Esophagus squamous epithelium (tissue), 4 donors: ENCODE results near the gene CDKAL1.

Source experiments
- POLR2A ChIP-seq, 4 donors: fragments of 450-650 bp; IDR thresholded peaks; one replicate each; pipeline ENCODE4 v1.6.1; 2017; ENCODE audit warnings: antibody characterized with exemption in 4 of 4, mild to moderate bottlenecking in 4 of 4, moderate library complexity in 3 of 4
- TF ChIP-seq, protein P1 (sequence below), 6 experiments: fragments of 450-650 bp in 4 of 6; fragments of 200-600 bp in 2 of 6; sonication (generic) in 2 of 6; IDR thresholded peaks; one replicate each; pipeline ENCODE4 v1.5.1; 2016 to 2019; ENCODE audit warnings: antibody characterized with exemption in 6 of 6, mild to moderate bottlenecking in 4 of 6, moderate library complexity in 4 of 6

DNA sequence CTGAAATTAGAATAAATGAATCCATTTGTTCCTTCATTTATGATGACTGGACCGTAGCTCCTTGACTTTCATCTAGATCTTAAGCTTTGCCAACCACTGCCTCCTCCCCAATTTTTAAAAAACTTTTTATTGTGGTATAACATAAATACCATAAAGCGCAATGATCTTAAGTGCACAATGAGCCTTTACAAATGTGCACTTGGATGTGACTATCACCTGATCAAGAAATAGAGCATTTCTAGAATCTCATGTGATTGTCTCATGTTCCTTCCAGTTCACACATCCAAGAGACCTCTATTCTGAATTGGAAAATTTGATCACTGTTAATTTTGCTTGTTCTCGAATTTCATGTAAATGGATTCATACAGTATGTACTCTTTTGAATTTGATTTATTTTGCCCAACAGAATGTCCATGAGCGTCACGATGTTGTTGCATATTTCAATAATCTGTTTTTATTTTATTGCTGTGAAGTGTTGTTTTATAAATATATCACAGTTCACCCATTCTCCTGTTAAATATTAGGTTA lies 442.2 kb downstream of the CDKAL1 start:
- no peak for TF ChIP-seq POLR2A (IDR thresholded peaks at IDR 0.05)
- TF ChIP-seq, protein P1, sequence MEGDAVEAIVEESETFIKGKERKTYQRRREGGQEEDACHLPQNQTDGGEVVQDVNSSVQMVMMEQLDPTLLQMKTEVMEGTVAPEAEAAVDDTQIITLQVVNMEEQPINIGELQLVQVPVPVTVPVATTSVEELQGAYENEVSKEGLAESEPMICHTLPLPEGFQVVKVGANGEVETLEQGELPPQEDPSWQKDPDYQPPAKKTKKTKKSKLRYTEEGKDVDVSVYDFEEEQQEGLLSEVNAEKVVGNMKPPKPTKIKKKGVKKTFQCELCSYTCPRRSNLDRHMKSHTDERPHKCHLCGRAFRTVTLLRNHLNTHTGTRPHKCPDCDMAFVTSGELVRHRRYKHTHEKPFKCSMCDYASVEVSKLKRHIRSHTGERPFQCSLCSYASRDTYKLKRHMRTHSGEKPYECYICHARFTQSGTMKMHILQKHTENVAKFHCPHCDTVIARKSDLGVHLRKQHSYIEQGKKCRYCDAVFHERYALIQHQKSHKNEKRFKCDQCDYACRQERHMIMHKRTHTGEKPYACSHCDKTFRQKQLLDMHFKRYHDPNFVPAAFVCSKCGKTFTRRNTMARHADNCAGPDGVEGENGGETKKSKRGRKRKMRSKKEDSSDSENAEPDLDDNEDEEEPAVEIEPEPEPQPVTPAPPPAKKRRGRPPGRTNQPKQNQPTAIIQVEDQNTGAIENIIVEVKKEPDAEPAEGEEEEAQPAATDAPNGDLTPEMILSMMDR (IDR thresholded peaks at IDR 0.05): no peak
